ACHN (cell line): Measurements from ENCODE around the gene PRRT1.

Experiments used
- DNase-seq: peaks from one replicate; pipeline ENCODE4 v3.0.0-alpha.2; 2015
- in situ Hi-C: cut with HindIII; loops from 2 replicates; pipeline ENCODE4 v1.10.0; 2017; ENCODE audit warnings: low sequenced_read_pairs, low pct_ligation_motif_present, low pct_unique_long_range_greater_than_20kb

The PRRT1 gene

GRCh38 chr6:32177183-32177787 is 25.5 kb upstream of the PRRT1 start:
- DNase-seq, result peak; percentile 67
- in situ Hi-C loops, result no loop called here

GRCh38 chr6:32176476-32177182 is 24.9 kb upstream of the PRRT1 start:
- in situ Hi-C loops, result no loop called here
- peak; percentile 42 for DNase-seq

- in situ Hi-C loops, result no loop called here
- peak; percentile 91 for DNase-seq
Measured at GRCh38 chr6:32175711-32176475, 24.2 kb upstream of the PRRT1 start, which contains the start of gene AGPAT1. Gene AGPAT1, minus strand, starts transcription at chr6:32176084. Its CDS starts 4,588 bp downstream, at chr6:32171496.

GRCh38 chr6:32175322-32175710 is 23.6 kb upstream of the PRRT1 start:
- in situ Hi-C loops, result no loop called here
- no peak for DNase-seq

- in situ Hi-C loops, result no loop called here
- no peak for DNase-seq
Measured at GRCh38 chr6:32174416-32174815, 22.7 kb upstream of the PRRT1 start.

GRCh38 chr6:32173051-32173727 is 21.4 kb upstream of the PRRT1 start:
- DNase-seq, result no peak
- in situ Hi-C loops, result no loop called here

GRCh38 chr6:32171234-32171633 is 19.5 kb upstream of the PRRT1 start:
- in situ Hi-C loops, result no loop called here
- DNase-seq, result no peak

- in situ Hi-C loops, result no loop called here
Measured at GRCh38 chr6:32170294-32170693, 18.6 kb upstream of the PRRT1 start.

GRCh38 chr6:32168807-32169591 is 17.3 kb upstream of the PRRT1 start:
- DNase-seq, result no peak
- in situ Hi-C loops, result no loop called here

More at GRCh38 chr6:32170294-32170693, 18.6 kb upstream of the PRRT1 start:
- no peak for DNase-seq

- no peak for DNase-seq
- in situ Hi-C loops, result no loop called here
Measured at GRCh38 chr6:32168350-32168749, 16.6 kb upstream of the PRRT1 start.

GRCh38 chr6:32167761-32168262 is 16.1 kb upstream of the PRRT1 start:
- in situ Hi-C loops, result no loop called here

GRCh38 chr6:32167154-32167760 is 15.5 kb upstream of the PRRT1 start:
- DNase-seq, result no peak
- in situ Hi-C loops, result no loop called here

More at GRCh38 chr6:32167761-32168262, 16.1 kb upstream of the PRRT1 start:
- no peak for DNase-seq

GRCh38 chr6:32166411-32167061 is 14.8 kb upstream of the PRRT1 start:
- in situ Hi-C loops, result no loop called here

GRCh38 chr6:32164295-32164694 is 12.6 kb upstream of the PRRT1 start, which contains the start of gene EGFL8:
Gene EGFL8, plus strand, starts transcription at chr6:32164595. Its CDS starts 1,571 bp downstream, at chr6:32166166.
- no peak for DNase-seq
- in situ Hi-C loops, result no loop called here

More at GRCh38 chr6:32166411-32167061, 14.8 kb upstream of the PRRT1 start:
- DNase-seq, result no peak

GRCh38 chr6:32163559-32164258 is 12.0 kb upstream of the PRRT1 start:
- in situ Hi-C loops, result no loop called here
- no peak for DNase-seq

GRCh38 chr6:32158052-32158451 is 6.3 kb upstream of the PRRT1 start:
- DNase-seq, result no peak

More at GRCh38 chr6:32158052-32158451, 6.3 kb upstream of the PRRT1 start:
- in situ Hi-C loops, result no loop called here
